Inferior parietal cortex (tissue), 1 donor: ENCODE data around the gene TRPM2.
"Not testable (repeated sequence)": the region's sequence is repeated elsewhere in the genome, so short reads cannot be mapped to it uniquely, and the experiment has no call there.

Experiments used
- DNase-seq: peaks from one replicate; pipeline ENCODE4 v3.0.0-alpha.2; 2016; ENCODE audit errors: extremely low spot score

Gene TRPM2

DNA sequence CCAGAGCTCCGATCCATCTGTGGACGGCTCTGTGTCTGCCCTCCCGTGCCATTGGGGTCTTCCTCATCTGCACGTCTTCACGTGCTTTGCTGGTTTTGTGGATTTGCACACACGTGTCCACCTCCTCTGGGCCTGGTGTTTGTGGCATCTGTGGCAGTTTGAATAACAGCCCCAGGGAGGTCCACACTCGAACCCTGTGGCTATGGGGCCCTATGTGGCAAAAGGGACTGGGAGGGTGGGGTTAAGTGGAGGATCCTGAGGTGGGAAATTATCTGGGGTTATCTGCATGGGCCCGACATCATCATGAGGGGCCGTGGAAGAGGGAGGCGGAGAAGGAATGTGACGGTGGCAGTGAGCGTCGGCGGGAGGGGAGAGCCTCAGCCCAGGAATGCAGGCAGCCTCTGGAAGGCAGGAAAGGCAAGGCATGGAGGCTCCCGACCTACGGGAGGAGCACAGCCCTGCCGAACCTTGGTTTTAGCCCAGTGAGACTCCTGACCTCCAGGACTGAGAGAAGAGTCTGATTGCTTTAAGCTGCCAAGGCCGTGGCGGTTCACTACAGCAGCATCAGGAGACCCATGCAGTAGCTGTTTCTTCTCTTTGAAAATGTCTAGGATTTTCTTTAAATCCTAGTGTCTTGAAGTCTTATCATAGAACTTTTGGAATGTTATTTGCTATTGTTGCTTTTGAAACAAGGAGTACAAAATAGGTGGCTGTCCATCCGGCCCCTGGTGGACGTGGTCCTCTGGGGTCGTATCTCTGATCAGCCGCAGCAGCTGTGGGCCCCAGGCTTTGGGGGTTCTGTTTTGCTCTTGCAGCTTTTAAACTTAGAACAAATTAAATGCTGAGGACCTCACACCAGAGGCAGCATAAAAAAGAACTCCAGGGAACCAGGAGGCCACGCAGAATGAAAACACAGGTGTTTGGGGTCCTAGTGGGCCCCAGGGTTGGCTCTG, 61.9 kb downstream of the TRPM2 start:
- DNase-seq: no peak

DNA sequence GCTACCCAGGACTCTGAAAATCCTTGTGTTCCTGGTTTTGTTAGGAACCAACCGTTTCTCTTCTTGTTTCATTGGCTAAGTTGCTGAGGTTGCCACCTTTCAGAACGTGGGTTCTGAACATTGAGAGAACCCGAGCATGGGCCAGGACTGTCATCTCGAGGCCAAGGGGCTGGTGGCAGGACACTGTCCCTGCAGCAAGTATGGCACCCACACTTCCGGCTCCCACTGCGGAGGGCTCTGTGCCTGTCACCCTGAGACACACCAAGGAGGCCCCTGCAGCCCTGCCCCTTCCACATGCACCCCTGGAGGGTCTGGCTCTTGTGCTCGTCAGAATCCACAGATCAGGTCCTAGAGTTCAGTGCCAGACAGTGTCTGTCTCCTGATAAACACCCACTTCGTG, 62.8 kb downstream of the TRPM2 start:
- no peak for DNase-seq

- not testable (repeated sequence) for DNase-seq
Measured at GRCh38 chr21:44417621-44418107, 64.2 kb downstream of the TRPM2 start.

- no peak for DNase-seq
Measured at GRCh38 chr21:44418108-44418875, 64.9 kb downstream of the TRPM2 start.

DNA sequence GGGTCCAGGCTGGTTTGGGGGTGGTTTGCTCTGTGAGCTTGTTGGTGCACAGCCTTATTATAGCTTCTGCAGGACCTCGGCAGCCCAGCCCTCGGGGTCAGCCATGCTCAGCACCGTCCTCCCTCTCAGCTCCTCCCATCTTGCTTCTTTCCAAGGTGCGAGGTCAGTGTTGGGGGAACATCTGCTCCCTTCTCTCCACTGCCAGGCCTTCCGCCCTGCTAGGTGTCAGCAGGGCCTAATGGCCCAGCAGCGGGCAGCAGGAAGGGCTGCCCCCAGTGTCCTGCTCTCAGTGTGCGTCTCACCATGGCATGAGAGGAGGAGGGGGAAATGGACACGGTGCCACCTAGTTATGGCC, 65.4 kb downstream of the TRPM2 start:
- DNase-seq: no peak

GRCh38 chr21:44419679-44420078, 66.3 kb downstream of the TRPM2 start:
- DNase-seq: no peak

- DNase-seq: no peak
Measured at GRCh38 chr21:44420416-44421205, 67.2 kb downstream of the TRPM2 start.

DNA sequence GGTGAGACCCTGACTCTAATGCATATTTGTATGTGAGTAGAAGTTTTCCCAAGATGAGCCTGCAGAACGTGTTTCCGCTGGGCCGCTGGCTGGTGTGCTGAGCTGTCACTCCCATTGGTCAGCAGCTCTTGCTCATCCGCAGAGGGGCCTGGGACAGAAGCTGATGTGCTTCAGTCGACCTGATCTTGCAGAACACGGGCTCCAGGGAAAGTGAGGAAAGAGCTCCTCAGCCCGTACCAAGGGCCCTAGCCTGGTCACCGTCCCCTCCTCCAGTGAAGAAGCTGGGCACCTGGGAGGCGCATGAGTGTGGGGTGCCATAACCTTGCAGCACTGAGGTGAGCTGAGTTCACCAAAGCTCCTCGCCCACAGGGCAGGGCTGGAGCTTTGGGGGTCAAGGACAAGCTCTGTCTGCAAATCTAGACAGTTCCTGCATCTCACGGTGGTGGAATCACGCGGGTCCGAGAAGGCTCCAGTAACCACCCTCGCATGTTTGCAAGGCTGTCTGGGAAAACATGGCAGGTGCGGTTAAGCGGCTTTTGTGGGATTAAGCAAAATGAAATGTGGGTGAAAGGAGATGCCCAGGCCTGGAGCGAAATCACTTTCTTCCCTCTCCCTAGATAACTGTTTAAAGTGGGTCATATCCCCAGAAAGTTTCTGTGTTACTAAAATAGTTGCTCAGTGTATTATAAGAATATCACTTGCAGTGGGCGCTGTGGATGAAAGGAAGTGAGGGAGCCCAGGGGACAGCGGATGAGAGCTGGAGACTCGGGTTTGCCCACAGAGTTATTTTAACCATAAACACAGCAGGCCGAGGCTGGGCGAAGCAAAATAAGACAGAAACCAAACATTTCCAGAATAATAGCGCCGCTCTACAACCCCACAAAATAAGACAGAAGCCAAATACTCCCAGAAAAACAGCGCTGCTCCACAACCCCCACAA, 68.8 kb downstream of the TRPM2 start:
- peak; percentile 1 for DNase-seq

- no peak for DNase-seq
Measured at GRCh38 chr21:44423312-44423821, 69.9 kb downstream of the TRPM2 start.

DNA sequence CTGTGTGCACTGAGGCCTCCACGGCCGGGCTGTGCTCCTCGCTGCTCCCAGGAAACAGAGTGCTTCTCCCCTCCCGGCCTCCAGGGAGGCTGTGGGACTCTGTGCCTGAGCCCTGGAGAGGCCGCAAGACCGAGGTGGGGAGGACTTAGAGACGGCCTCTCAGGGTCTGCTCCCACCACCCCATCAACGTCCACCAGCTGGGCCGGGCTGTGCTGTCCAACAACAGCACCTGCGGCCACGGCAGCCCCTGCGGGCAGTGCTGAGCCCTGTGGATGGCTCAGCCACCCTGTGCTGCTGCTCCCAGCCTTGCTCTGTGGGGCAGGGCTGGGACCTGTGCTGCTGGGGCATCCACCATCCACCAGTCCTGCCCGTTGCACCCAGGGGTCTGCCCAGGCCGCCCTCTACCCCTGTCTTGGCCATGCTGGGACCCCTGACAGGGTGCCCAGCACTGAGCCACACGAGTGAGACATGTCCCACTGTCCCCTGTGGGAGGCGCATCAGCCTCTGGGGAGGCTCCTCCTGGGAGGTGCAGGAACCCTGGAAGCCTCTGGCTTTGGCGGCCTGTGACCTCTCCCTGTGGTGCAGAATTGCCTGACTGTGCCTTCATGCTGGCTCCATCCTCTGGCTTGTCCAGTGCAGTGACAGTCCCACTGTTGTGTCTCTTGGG, 70.7 kb downstream of the TRPM2 start:
- DNase-seq: no peak

DNA sequence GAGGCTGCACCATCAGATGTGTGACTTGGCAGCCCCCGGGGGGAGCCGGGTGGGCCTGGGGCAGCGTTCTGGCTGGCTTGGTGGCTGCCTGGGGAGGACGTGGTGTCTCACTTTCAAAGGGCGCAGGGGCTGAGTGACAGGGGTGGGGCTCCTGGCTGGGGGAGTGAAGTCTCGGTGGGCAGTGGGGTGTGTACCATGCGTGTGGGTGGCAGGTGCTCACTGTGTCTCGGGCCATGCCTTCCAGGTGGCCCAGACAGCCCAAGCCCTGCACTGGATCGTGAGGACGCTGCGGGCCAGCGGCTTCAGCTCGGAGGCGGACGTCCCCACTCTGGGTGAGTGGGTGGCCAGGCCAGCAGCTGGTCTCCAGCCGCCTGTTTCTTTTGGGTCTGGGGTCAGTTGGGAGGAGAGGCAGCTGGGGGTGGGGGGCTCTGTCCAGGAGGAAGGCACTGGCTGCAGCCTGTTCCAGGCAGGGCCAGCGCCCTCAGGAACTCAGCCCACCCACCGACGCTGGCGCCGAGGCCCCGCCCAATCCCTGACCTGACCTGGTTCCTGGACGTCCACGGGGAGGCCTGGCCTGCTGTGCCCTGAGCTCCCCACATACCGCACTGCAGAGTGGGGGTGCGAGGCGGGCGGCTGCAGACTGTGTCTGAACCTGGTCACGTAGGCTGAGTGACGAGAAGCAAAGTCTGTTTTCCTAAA, 71.3 kb downstream of the TRPM2 start:
- DNase-seq: no peak

- no peak for DNase-seq
Measured at GRCh38 chr21:44425307-44425894, 72.0 kb downstream of the TRPM2 start.

GRCh38 chr21:44425895-44426662, 72.7 kb downstream of the TRPM2 start:
- no peak for DNase-seq

DNA sequence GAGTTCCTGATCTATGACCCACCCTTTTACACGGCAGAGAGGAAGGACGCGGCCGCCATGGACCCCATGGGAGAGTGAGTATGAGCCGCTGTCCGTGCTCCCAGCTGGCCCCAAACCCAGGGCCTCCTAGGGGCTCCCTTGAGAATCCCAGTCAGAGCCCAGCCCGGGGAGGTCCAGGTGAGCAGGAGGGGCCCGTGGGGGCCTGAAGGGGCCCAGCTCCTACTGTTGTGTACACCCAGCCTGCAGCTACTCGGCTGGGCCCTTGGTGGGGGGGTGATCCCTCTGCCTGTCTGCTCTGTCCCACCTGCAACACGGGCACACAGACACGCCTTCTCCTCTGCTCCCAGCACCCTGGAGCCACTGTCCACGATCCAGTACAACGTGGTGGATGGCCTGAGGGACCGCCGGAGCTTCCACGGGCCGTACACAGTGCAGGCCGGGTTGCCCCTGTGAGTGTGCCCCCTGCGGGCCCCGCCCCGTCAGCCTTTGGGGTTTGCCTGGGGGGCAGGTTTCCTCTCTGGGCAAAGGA, 73.3 kb downstream of the TRPM2 start:
- no peak for DNase-seq

GRCh38 chr21:44427241-44428120, 74.1 kb downstream of the TRPM2 start:
- DNase-seq: no peak

GRCh38 chr21:44428281-44428960, 75.0 kb downstream of the TRPM2 start:
- no peak for DNase-seq
